Tibial nerve (tissue), 4 donors: Measurements from ENCODE around the gene CNGB1.

ENCODE experiments used
- CTCF ChIP-seq, 5 experiments: fragments of 200-600 bp in 3 of 5; fragments of 450-650 bp in 2 of 5; sonication (generic) in 3 of 5; IDR thresholded peaks; one replicate each; pipeline ENCODE4 v1.5.1; 2016 to 2019; ENCODE audit warnings: antibody characterized with exemption in 5 of 5, mild to moderate bottlenecking in 3 of 5, moderate library complexity in 2 of 5
- EP300 ChIP-seq, 2 donors: sonication (generic); formaldehyde crosslinking; IDR thresholded peaks; one replicate each; pipeline ENCODE4 v1.6.1; 2017; ENCODE audit warnings: antibody characterized with exemption in 2 of 2, mild to moderate bottlenecking in 1 of 2
- POLR2A ChIP-seq, 2 donors: fragments of 450-650 bp; IDR thresholded peaks; one replicate each; pipeline ENCODE4 v1.6.1; 2017; ENCODE audit warnings: antibody characterized with exemption in 2 of 2, mild to moderate bottlenecking in 2 of 2, moderate library complexity in 2 of 2

- TF ChIP-seq POLR2A (IDR thresholded peaks at IDR 0.05): no peak
- no peak for TF ChIP-seq CTCF (IDR thresholded peaks at IDR 0.05)
- no peak for TF ChIP-seq EP300 (IDR thresholded peaks at IDR 0.05)
Measured at GRCh38 chr16:58013201-58013956, 42.5 kb upstream of the CNGB1 start.
